HCT116 (cell line): ENCODE results near the gene TCF23. TPM values are rescaled to one million over a fixed set of nuclear protein-coding genes. Genes with fewer than 3 reads are reported as not detected.

Experiments used
- ATAC-seq: fragments of 200-7000 bp; cut with Tn5 transposase; 2 replicates; pipeline ENCODE4 v1.9.1; 2020; ENCODE audit warnings: mild to moderate bottlenecking, moderate library complexity
- BruUV-seq: library from RNA; stranded (reverse); fragments of 400-500 nt; replicated peaks from 2 replicates; lab custom pipeline; 2021; lab: Mats Ljungman, UMichigan
- CTCF ChIA-PET: fragments of 300-600 bp; sonication (Branson Sonifier 250); formaldehyde crosslinking; loops from one replicate; lab custom pipeline; 2021; ENCODE audit warnings: antibody characterized with exemption; lab: Charles Lee
- POLR2A ChIA-PET: fragments of 300-600, 350-600 bp; sonication (Branson Sonifier 250); formaldehyde crosslinking; loops from one replicate; lab custom pipeline; 2021; ENCODE audit warnings: antibody characterized with exemption; lab: Charles Lee
- RAD21 ChIA-PET, 2 experiments: fragments of 300-600 bp; sonication (Branson Sonifier 250); formaldehyde crosslinking; loops; one replicate each; lab custom pipeline; 2023; ENCODE audit warnings: low total read pairs in 2 of 2; ENCODE audit not compliant: uncharacterized antibody in 2 of 2, unreplicated experiment in 2 of 2, low non-redundant PET in 1 of 2; lab: Charles Lee
- DNase-seq: peaks from one replicate; pipeline ENCODE4 v3.0.0-alpha.2; 2010; ENCODE audit warnings: low read depth, low spot score
- H2AFZ ChIP-seq: fragments of 200-600 bp; shearing (Covaris generic), sonication (generic); 2 replicates; pipeline ENCODE4 v1.6.1; 2017; ENCODE audit warnings: low read depth, mixed run types, mixed read lengths, antibody characterized with exemption, low read length; ENCODE audit not compliant: poor library complexity, severe bottlenecking
- H3K27ac ChIP-seq: 2 replicates; pipeline ENCODE4 v1.5.1; 2012; ENCODE audit warnings: low read depth, low read length
- H3K27me3 ChIP-seq: fragments of 200-600 bp; sonication (generic); 2 replicates; pipeline ENCODE4 v1.6.1; 2016; ENCODE audit warnings: mixed run types, low read length, mixed read lengths; ENCODE audit not compliant: insufficient read depth
- H3K36me3 ChIP-seq, 2 experiments: fragments of 200-500 bp in 1 of 2; fragments of 200-600 bp in 1 of 2; sonication (Bioruptor generic) in 1 of 2; sonication (generic) in 1 of 2; 2 replicates each; pipeline versions ENCODE4 v1.5.1 to v1.6.1; 2014 to 2016; ENCODE audit warnings: low read length in 2 of 2, inconsistent platforms in 1 of 2, mixed read lengths in 1 of 2, mixed run types in 1 of 2; ENCODE audit not compliant: insufficient read depth in 2 of 2, control insufficient read depth in 1 of 2
- H3K4me1 ChIP-seq, 2 experiments: fragments of 200-600 bp in 1 of 2; sonication (generic) in 1 of 2; 2 replicates each; pipeline versions ENCODE4 v1.5.1 to v1.6.1; 2012 to 2017; ENCODE audit warnings: low read length in 2 of 2, inconsistent platforms in 1 of 2, mild to moderate bottlenecking in 1 of 2, mixed read lengths in 1 of 2, mixed run types in 1 of 2, moderate library complexity in 1 of 2; ENCODE audit not compliant: insufficient read depth in 2 of 2, control insufficient read depth in 1 of 2
- H3K4me2 ChIP-seq: fragments of 200-600 bp; sonication (generic); 2 replicates; pipeline ENCODE4 v1.6.1; 2017; ENCODE audit warnings: mixed run types, low read length, mixed read lengths
- H3K4me3 ChIP-seq, 2 experiments: fragments of 200-600 bp in 1 of 2; sonication (generic) in 1 of 2; replicated peaks in 1 of 2; 2 replicates each; pipeline ENCODE4 v1.5.1; 2011 to 2016; ENCODE audit warnings: low read length in 2 of 2, control low read depth in 1 of 2, low read depth in 1 of 2, mild to moderate bottlenecking in 1 of 2, mixed read lengths in 1 of 2, mixed run types in 1 of 2
- H3K79me2 ChIP-seq: fragments of 200-600 bp; sonication (generic); 2 replicates; pipeline ENCODE4 v1.6.1; 2017; ENCODE audit warnings: mild to moderate bottlenecking, mixed run types, low read length, moderate library complexity, mixed read lengths; ENCODE audit not compliant: insufficient read depth
- H3K9ac ChIP-seq: fragments of 200-600 bp; sonication (generic); 2 replicates; pipeline ENCODE4 v1.6.1; 2016; ENCODE audit warnings: low read length, mixed read lengths
- H3K9me2 ChIP-seq: fragments of 200-600 bp; sonication (generic), shearing (Covaris generic); 2 replicates; pipeline ENCODE4 v1.6.1; 2017; ENCODE audit warnings: mixed run types, mild to moderate bottlenecking, moderate library complexity; ENCODE audit not compliant: insufficient read depth
- H3K9me3 ChIP-seq, 2 experiments: fragments of 200-500 bp in 1 of 2; fragments of 200-600 bp in 1 of 2; sonication (Bioruptor generic) in 1 of 2; sonication (generic) in 1 of 2; 2 replicates each; pipeline ENCODE4 v1.6.1; 2014 to 2017; ENCODE audit warnings: low read length in 2 of 2, mixed read lengths in 2 of 2, inconsistent platforms in 1 of 2, low read depth in 1 of 2, mild to moderate bottlenecking in 1 of 2, mixed run types in 1 of 2, moderate library complexity in 1 of 2; ENCODE audit not compliant: control insufficient read depth in 1 of 2, insufficient read depth in 1 of 2
- H4K20me1 ChIP-seq: fragments of 200-600 bp; sonication (generic), shearing (Covaris generic); 2 replicates; pipeline ENCODE4 v1.6.1; 2017; ENCODE audit warnings: mixed run types, mild to moderate bottlenecking, moderate library complexity; ENCODE audit not compliant: insufficient read depth
- CEBPB ChIP-seq: IDR thresholded peaks from 2 replicates; pipeline ENCODE4 v1.6.1; 2012; ENCODE audit warnings: low read depth
- EGR1 ChIP-seq: IDR thresholded peaks from 2 replicates; pipeline ENCODE4 v1.6.1; 2012; ENCODE audit warnings: low read depth
- EZH2phosphoT487 ChIP-seq: fragments of 200-600 bp; IDR thresholded peaks from 2 replicates; pipeline ENCODE4 v1.6.1; 2018; ENCODE audit warnings: antibody characterized with exemption, borderline replicate concordance
- FOSL1 ChIP-seq: IDR thresholded peaks from 2 replicates; pipeline ENCODE4 v1.6.1; 2012; ENCODE audit warnings: low read depth
- POLR2AphosphoS5 ChIP-seq: IDR thresholded peaks from 2 replicates; pipeline ENCODE4 v1.6.1; 2011; ENCODE audit warnings: mild to moderate bottlenecking, low read depth, low read length, moderate library complexity
- RAD21 ChIP-seq: IDR thresholded peaks from 2 replicates; pipeline ENCODE4 v1.6.1; 2012; ENCODE audit warnings: low read depth, mild to moderate bottlenecking
- SIN3A ChIP-seq: IDR thresholded peaks from 2 replicates; pipeline ENCODE4 v1.6.1; 2012; ENCODE audit warnings: low read depth
- TCF7L2 ChIP-seq: IDR thresholded peaks from 2 replicates; pipeline ENCODE4 v1.7.0; 2011; ENCODE audit warnings: borderline replicate concordance, inconsistent platforms; ENCODE audit not compliant: insufficient read depth, insufficient read length; ENCODE audit errors: extremely low read depth
- YY1 ChIP-seq: IDR thresholded peaks from 2 replicates; pipeline ENCODE4 v1.6.1; 2011; ENCODE audit warnings: low read length, low read depth, moderate library complexity, mild to moderate bottlenecking; ENCODE audit not compliant: insufficient replicate concordance; ENCODE audit errors: extremely low read depth
- intact Hi-C: fragments of 100-400 bp; cut with micrococcal nuclease; formaldehyde crosslinking; loops from 2 replicates; pipeline ENCODE4 v1.10.0; 2022
- total RNA-seq: library from RNA; stranded (reverse); gene quantifications from one replicate; pipeline ENCODE4 v1.2.1, GENCODE V29; 2021; ENCODE audit not compliant: unreplicated experiment
- TF ChIP-seq, protein P1 (sequence below): IDR thresholded peaks from 2 replicates; pipeline ENCODE4 v1.6.1; 2012

Gene TCF23
- total RNA-seq, 1 experiment from 2014 or later = not detected

DNA sequence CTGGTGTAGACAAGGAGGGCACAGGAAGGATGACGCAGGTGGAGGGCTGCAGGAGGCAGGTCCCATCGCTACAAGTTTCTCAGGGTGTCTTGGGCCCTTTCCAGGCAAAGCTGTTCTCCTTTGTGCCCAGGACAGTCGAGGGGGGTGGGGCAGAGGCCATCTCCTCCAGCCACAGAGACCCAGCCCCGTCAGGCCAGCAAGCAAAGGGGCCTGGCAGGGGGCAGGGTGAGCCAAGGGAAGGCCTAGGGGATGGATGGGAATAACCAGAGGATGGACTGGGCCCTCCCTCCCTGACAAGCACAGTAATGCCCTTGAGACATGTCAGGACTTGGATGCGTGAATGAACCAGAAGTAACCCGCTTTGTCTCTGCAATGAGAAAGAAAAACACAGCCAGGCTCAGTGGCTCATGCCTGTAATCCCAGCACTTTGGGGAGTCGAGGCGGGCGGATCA lies 6.3 kb downstream of the TCF23 start:
- Histone ChIP-seq H3K27me3 (no peaks in the 10 kb centered on the region), H3K9ac (no peak overlapping the region), H3K36me3 (no peaks in the 10 kb centered on the region), H3K9me2 (no peaks in the 10 kb centered on the region), H3K9me3 (no peaks in the 10 kb centered on the region), H3K4me2 (no peak overlapping the region), H3K27ac (no peak overlapping the region), H3K4me1 (peaks cover 0 to 17% of the 10 kb centered on the region in 2 experiments; a peak in 2 of 4 replicates), H3K4me3 (no peak overlapping the region), H2AFZ (no peak overlapping the region), H3K79me2 (no peaks in the 10 kb centered on the region), H4K20me1 (no peaks in the 10 kb centered on the region)
- no peak for ATAC-seq
- ChIA-PET POLR2A (no interaction called here), RAD21 (no interaction called here), CTCF (interaction anchor here (0.9 kb wide), 1 partner anchor 15 kb away, joined by 5 read pairs; no protein-coding TSS in a partner anchor)
- TF ChIP-seq RAD21 = no peak
- TF ChIP-seq EZH2phosphoT487 = no peak
- no peak for TF ChIP-seq SIN3A
- TF ChIP-seq YY1 = no peak
- TF ChIP-seq CEBPB = no peak
- no peak for TF ChIP-seq FOSL1
- TF ChIP-seq POLR2AphosphoS5 = no peak
- no peak for TF ChIP-seq TCF7L2
- no TSS peak for BruUV-seq
- no peak for DNase-seq
- intact Hi-C loops = no loop called here

GRCh38 chr2:27158468-27158867 lies 9.7 kb downstream of the TCF23 start:
- intact Hi-C loops = no loop called here
- H3K9ac ChIP-seq = no peak overlapping the region
- H3K9me2 ChIP-seq = no peaks in the 10 kb centered on the region
- DNase-seq (no peak), ATAC-seq (no peak)
- H3K9me3 ChIP-seq = no peaks in the 10 kb centered on the region
- peaks cover 0 to 3% of the 10 kb centered on the region in 2 experiments; a peak in 1 of 4 replicates for H3K4me1 ChIP-seq
- ChIA-PET POLR2A (no interaction called here), RAD21 (no interaction called here), CTCF (interaction anchor here (1.9 kb wide), 1 partner anchor 11 kb away, joined by 7 read pairs; no protein-coding TSS in a partner anchor)
- H3K36me3 ChIP-seq = no peaks in the 10 kb centered on the region
- H3K27me3 ChIP-seq = no peaks in the 10 kb centered on the region
- no peak overlapping the region for H3K4me3 ChIP-seq
- no TSS peak for BruUV-seq
- no peaks in the 10 kb centered on the region for H4K20me1 ChIP-seq
- TF ChIP-seq EZH2phosphoT487 (no peak), SIN3A (no peak), EGR1 (no peak)
- TF ChIP-seq, protein P1, sequence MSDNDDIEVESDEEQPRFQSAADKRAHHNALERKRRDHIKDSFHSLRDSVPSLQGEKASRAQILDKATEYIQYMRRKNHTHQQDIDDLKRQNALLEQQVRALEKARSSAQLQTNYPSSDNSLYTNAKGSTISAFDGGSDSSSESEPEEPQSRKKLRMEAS = no peak
- H3K79me2 ChIP-seq = no peaks in the 10 kb centered on the region
- H2AFZ ChIP-seq = no peak overlapping the region
- no peak overlapping the region for H3K27ac ChIP-seq
- no peak overlapping the region for H3K4me2 ChIP-seq
